ENCODE results near the gene IER2. TPM values are rescaled to one million over a fixed set of nuclear protein-coding genes. Genes with fewer than 3 reads are reported as not detected.
"Not testable (repeated sequence)": the region's sequence is repeated elsewhere in the genome, so short reads cannot be mapped to it uniquely, and the experiment has no call there.

Gene IER2
- total RNA-seq, 1 experiment from 2014 or later = 80.4 TPM

DNA sequence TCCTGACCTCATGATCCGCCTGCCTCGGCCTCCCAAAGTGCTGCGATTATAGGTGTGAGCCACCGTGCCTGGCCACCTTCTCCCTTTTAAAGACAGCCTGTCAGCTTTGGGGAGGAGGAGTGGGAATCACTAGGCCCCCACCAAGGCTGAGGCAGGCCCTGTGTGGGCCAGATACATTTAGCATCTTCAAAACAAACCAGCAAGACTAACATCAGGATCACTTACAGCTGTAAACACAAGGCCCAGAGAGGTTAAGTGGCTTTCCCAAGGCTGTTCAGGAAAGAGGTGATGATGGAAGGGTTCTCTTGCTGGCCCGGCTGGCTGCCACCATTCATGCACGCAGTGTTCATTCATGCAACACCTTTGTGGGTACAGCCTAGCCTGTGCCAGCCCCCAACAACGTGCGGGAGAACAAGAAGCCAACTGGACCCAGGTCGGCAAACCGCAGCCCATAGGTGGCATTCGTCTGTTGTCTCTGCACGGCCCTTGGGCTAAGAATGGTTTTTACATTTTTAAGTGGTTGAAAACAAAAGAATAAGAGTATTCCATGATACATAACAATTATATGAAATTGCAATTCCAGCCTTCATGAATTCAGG lies 23.0 kb downstream of the IER2 start:
- H3K4me3 ChIP-seq (ENCODE audit: low read depth in 2 of 2, low read length in 2 of 2) = no peak overlapping the region
- no peak for TF ChIP-seq SIN3A (IDR thresholded peaks at IDR 0.05; ENCODE audit: borderline replicate concordance, insufficient read depth, low read depth, low read length)
- no peak for TF ChIP-seq POLR2AphosphoS5 (IDR thresholded peaks at IDR 0.05; ENCODE audit: low read depth, low read length)
- TF ChIP-seq, protein P1, sequence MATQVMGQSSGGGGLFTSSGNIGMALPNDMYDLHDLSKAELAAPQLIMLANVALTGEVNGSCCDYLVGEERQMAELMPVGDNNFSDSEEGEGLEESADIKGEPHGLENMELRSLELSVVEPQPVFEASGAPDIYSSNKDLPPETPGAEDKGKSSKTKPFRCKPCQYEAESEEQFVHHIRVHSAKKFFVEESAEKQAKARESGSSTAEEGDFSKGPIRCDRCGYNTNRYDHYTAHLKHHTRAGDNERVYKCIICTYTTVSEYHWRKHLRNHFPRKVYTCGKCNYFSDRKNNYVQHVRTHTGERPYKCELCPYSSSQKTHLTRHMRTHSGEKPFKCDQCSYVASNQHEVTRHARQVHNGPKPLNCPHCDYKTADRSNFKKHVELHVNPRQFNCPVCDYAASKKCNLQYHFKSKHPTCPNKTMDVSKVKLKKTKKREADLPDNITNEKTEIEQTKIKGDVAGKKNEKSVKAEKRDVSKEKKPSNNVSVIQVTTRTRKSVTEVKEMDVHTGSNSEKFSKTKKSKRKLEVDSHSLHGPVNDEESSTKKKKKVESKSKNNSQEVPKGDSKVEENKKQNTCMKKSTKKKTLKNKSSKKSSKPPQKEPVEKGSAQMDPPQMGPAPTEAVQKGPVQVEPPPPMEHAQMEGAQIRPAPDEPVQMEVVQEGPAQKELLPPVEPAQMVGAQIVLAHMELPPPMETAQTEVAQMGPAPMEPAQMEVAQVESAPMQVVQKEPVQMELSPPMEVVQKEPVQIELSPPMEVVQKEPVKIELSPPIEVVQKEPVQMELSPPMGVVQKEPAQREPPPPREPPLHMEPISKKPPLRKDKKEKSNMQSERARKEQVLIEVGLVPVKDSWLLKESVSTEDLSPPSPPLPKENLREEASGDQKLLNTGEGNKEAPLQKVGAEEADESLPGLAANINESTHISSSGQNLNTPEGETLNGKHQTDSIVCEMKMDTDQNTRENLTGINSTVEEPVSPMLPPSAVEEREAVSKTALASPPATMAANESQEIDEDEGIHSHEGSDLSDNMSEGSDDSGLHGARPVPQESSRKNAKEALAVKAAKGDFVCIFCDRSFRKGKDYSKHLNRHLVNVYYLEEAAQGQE (IDR thresholded peaks at IDR 0.05; ENCODE audit: insufficient read depth in 1 of 2, low read depth in 2 of 2, low read length in 1 of 2) = no peak
- TF ChIP-seq, protein P2, sequence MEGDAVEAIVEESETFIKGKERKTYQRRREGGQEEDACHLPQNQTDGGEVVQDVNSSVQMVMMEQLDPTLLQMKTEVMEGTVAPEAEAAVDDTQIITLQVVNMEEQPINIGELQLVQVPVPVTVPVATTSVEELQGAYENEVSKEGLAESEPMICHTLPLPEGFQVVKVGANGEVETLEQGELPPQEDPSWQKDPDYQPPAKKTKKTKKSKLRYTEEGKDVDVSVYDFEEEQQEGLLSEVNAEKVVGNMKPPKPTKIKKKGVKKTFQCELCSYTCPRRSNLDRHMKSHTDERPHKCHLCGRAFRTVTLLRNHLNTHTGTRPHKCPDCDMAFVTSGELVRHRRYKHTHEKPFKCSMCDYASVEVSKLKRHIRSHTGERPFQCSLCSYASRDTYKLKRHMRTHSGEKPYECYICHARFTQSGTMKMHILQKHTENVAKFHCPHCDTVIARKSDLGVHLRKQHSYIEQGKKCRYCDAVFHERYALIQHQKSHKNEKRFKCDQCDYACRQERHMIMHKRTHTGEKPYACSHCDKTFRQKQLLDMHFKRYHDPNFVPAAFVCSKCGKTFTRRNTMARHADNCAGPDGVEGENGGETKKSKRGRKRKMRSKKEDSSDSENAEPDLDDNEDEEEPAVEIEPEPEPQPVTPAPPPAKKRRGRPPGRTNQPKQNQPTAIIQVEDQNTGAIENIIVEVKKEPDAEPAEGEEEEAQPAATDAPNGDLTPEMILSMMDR (IDR thresholded peaks at IDR 0.05) = no peak
- no peak for TF ChIP-seq TCF7L2 (IDR thresholded peaks at IDR 0.05; ENCODE audit: low read depth, low read length)
- ChIA-PET CTCF (no interaction called here), POLR2A (no interaction called here)
- H3K4me1 ChIP-seq (ENCODE audit: control insufficient read depth, insufficient read depth, low read length) = peaks cover 30% of the 10 kb centered on the region
- ATAC-seq (no peak), DNase-seq (ENCODE audit: low read depth, low spot score) (no peak)
- TSS peak; percentile 52 for BruUV-seq (replicated peaks)
- no peaks in the 10 kb centered on the region for H3K27me3 ChIP-seq (ENCODE audit: control insufficient read depth, insufficient read depth, low read length)
- in situ Hi-C loops (cut with HindIII; ENCODE audit: low pct_unique_long_range_greater_than_20kb, low sequenced_read_pairs) (no loop called here), intact Hi-C loops (cut with micrococcal nuclease; ENCODE audit: unreplicated experiment) (no loop called here)
- no peaks in the 10 kb centered on the region for H3K9me3 ChIP-seq (ENCODE audit: control insufficient read depth, insufficient read depth, low read depth, low read length)
- peak overlapping the region; percentile 78; the same call in 1 of the 2 replicates for H3K27ac ChIP-seq (ENCODE audit: low read length)
- no peaks in the 10 kb centered on the region for H3K36me3 ChIP-seq (ENCODE audit: control insufficient read depth, insufficient read depth, low read length)

DNA sequence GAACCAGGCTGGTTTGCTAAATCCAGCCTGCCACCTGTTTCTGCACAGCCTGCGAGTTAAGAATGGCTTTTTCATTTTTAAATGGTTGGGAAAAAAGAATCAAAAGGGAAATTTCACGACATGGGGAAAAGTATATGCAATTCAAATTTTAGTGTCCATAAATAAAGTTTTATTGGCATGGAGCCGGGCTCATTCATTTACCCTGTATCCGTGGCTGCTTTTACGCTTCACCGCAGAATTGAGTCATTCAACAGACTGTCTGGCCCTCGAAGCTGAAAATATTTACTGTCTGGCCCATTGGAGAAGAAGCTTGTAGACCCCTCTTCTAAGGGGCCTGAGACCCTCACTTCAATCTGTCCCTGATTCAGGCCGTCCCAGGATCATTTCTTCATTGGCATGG lies 26.1 kb downstream of the IER2 start:
- no peak for TF ChIP-seq SIN3A (IDR thresholded peaks at IDR 0.05; ENCODE audit: borderline replicate concordance, insufficient read depth, low read depth, low read length)
- TF ChIP-seq, protein P2 (IDR thresholded peaks at IDR 0.05) = no peak
- TF ChIP-seq, protein P1 (IDR thresholded peaks at IDR 0.05; ENCODE audit: insufficient read depth in 1 of 2, low read depth in 2 of 2, low read length in 1 of 2) = no peak
- no peak for TF ChIP-seq POLR2AphosphoS5 (IDR thresholded peaks at IDR 0.05; ENCODE audit: low read depth, low read length)
- no peak for TF ChIP-seq TCF7L2 (IDR thresholded peaks at IDR 0.05; ENCODE audit: low read depth, low read length)
- CTCF ChIA-PET = no interaction called here
- in situ Hi-C loops (cut with HindIII; ENCODE audit: low pct_unique_long_range_greater_than_20kb, low sequenced_read_pairs) (no loop called here), intact Hi-C loops (cut with micrococcal nuclease; ENCODE audit: unreplicated experiment) (no loop called here)
- DNase-seq (ENCODE audit: low read depth, low spot score) = no peak
- H3K36me3 ChIP-seq (ENCODE audit: control insufficient read depth, insufficient read depth, low read length) = no peaks in the 10 kb centered on the region
- H3K4me3 ChIP-seq (ENCODE audit: low read depth in 2 of 2, low read length in 2 of 2) = no peak overlapping the region
- H3K27me3 ChIP-seq (ENCODE audit: control insufficient read depth, insufficient read depth, low read length) = no peaks in the 10 kb centered on the region
- peak overlapping the region; percentile 54; the same call in 1 of the 2 replicates for H3K27ac ChIP-seq (ENCODE audit: low read length)
- no TSS peak for BruUV-seq (replicated peaks)
- H3K4me1 ChIP-seq (ENCODE audit: control insufficient read depth, insufficient read depth, low read length) = peaks cover 27% of the 10 kb centered on the region
- POLR2A ChIA-PET = interaction anchor here (0.6 to 0.7 kb wide), 3 partner anchors 9 to 34 kb away, joined by 3 to 9 read pairs (median 7); no protein-coding TSS in a partner anchor
- no peak for ATAC-seq
- no peaks in the 10 kb centered on the region for H3K9me3 ChIP-seq (ENCODE audit: control insufficient read depth, insufficient read depth, low read depth, low read length)

DNA sequence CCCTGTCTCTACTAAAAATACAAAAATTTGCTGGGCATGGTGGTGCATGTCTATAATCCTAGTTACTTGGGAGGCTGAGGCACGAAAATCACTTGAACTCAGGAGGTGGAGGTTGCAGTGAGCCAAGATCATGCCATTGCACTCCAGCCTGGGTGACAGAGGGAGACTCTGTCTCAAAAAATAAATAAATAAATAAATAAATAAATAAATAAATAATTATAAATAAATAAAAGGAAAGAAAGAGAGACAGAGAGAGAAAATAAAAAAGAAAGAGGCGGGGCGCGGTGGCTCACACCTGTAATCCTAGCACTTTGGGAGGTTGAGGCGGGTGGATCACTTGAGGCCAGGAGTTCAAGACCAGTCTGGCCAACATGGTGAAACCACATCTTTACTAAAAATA lies 27.4 kb downstream of the IER2 start:
- ATAC-seq; DNase-seq (ENCODE audit: low read depth, low spot score); H3K27me3 ChIP-seq (ENCODE audit: control insufficient read depth, insufficient read depth, low read length); POLR2A ChIA-PET; H3K27ac ChIP-seq (ENCODE audit: low read length); H3K4me3 ChIP-seq (ENCODE audit: low read depth in 2 of 2, low read length in 2 of 2); in situ Hi-C loops (cut with HindIII; ENCODE audit: low pct_unique_long_range_greater_than_20kb, low sequenced_read_pairs); BruUV-seq (replicated peaks); H3K9me3 ChIP-seq (ENCODE audit: control insufficient read depth, insufficient read depth, low read depth, low read length); intact Hi-C loops (cut with micrococcal nuclease; ENCODE audit: unreplicated experiment); H3K36me3 ChIP-seq (ENCODE audit: control insufficient read depth, insufficient read depth, low read length); CTCF ChIA-PET: not testable (repeated sequence)
- H3K4me1 ChIP-seq (ENCODE audit: control insufficient read depth, insufficient read depth, low read length) = peaks cover 27% of the 10 kb centered on the region
